Fibroblast of pulmonary artery (primary cell): Measurements from ENCODE around the gene HSPG2.
"Not testable (repeated sequence)": the region's sequence is repeated elsewhere in the genome, so short reads cannot be mapped to it uniquely, and the experiment has no call there.

Source experiments
- DNase-seq: peaks from one replicate; pipeline ENCODE4 v3.0.0-alpha.2; 2010; ENCODE audit warnings: low read depth
- H3K4me3 ChIP-seq: replicated peaks from 2 replicates; pipeline ENCODE4 v1.5.1; 2011; ENCODE audit warnings: low read depth, mild to moderate bottlenecking, control low read depth, low read length, moderate library complexity
- CTCF ChIP-seq: IDR thresholded peaks from 2 replicates; pipeline ENCODE4 v1.5.1; 2011; ENCODE audit warnings: mild to moderate bottlenecking, control low read depth, low read length, inconsistent platforms; ENCODE audit errors: missing control alignments

HSPG2 gene

GRCh38 chr1:21794656-21795055, 142.5 kb downstream of the HSPG2 start:
- no peak overlapping the region for H3K4me3 ChIP-seq
- no peak for TF ChIP-seq CTCF
- DNase-seq = no peak

- TF ChIP-seq CTCF = no peak
- no peak for DNase-seq
- H3K4me3 ChIP-seq = no peak overlapping the region
Observed at GRCh38 chr1:21793104-21793503, 144.0 kb downstream of the HSPG2 start.

- H3K4me3 ChIP-seq = no peak overlapping the region
- DNase-seq = no peak
- no peak for TF ChIP-seq CTCF
Observed at GRCh38 chr1:21786640-21787039, 150.5 kb downstream of the HSPG2 start.

- H3K4me3 ChIP-seq, DNase-seq: not testable (repeated sequence)
Observed at GRCh38 chr1:21785764-21786163, 151.3 kb downstream of the HSPG2 start.

GRCh38 chr1:21783679-21784603, 153.2 kb downstream of the HSPG2 start:
- TF ChIP-seq CTCF = no peak
- peak; percentile 75 for DNase-seq
- H3K4me3 ChIP-seq = peak overlapping the region; percentile 90

GRCh38 chr1:21782868-21783678, 154.0 kb downstream of the HSPG2 start, which contains the start of gene USP48:
TSS of gene USP48 (minus strand) at chr1:21783149. CDS start at chr1:21782957, 192 bp downstream.
- peak within 1 kb of the TSS; percentile 90 for H3K4me3 ChIP-seq
- no peak for TF ChIP-seq CTCF
- DNase-seq = peak; percentile 98

GRCh38 chr1:21782349-21782867, 154.7 kb downstream of the HSPG2 start:
- peak overlapping the region; percentile 90 for H3K4me3 ChIP-seq
- peak; percentile 68 for DNase-seq
- TF ChIP-seq CTCF = peak; percentile 41
